DOHH2 (cell line): Measurements from ENCODE around the gene NCLN.

Experiments used
- H3F3A ChIP-seq: fragments of 200-600 bp; sonication (generic), shearing (Covaris generic); 2 replicates; pipeline ENCODE4 v1.6.0; 2016; ENCODE audit warnings: antibody characterized with exemption, mild to moderate bottlenecking; ENCODE audit not compliant: control insufficient read depth, insufficient read depth
- H3K27ac ChIP-seq: fragments of 200-600 bp; sonication (generic); 2 replicates; pipeline ENCODE4 v1.5.1; 2014; ENCODE audit warnings: low read depth, mild to moderate bottlenecking, low read length, moderate library complexity
- H3K27me3 ChIP-seq: fragments of 200-600 bp; sonication (generic); 2 replicates; pipeline ENCODE4 v1.6.1; 2014; ENCODE audit warnings: mild to moderate bottlenecking, low read length, mixed read lengths; ENCODE audit not compliant: control insufficient read depth
- H3K36me3 ChIP-seq: fragments of 200-600 bp; sonication (generic); 2 replicates; pipeline ENCODE4 v1.6.1; 2014; ENCODE audit warnings: mild to moderate bottlenecking, low read length, moderate library complexity, mixed read lengths; ENCODE audit not compliant: control insufficient read depth
- H3K4me1 ChIP-seq: fragments of 200-600 bp; sonication (generic); 2 replicates; pipeline ENCODE4 v1.6.1; 2014; ENCODE audit warnings: mild to moderate bottlenecking, low read length, mixed read lengths; ENCODE audit not compliant: control insufficient read depth
- H3K4me2 ChIP-seq: fragments of 200-600 bp; sonication (generic); 2 replicates; pipeline ENCODE4 v1.6.0; 2014; ENCODE audit warnings: mild to moderate bottlenecking, low read length, moderate library complexity
- H3K4me3 ChIP-seq: fragments of 200-600 bp; sonication (generic); 2 replicates; pipeline ENCODE4 v1.5.1; 2014; ENCODE audit warnings: mild to moderate bottlenecking, low read length, mixed read lengths
- H3K79me2 ChIP-seq: fragments of 200-600 bp; sonication (generic); 2 replicates; pipeline ENCODE4 v1.6.1; 2014; ENCODE audit warnings: mild to moderate bottlenecking, low read length, mixed read lengths; ENCODE audit not compliant: control insufficient read depth
- H3K9me2 ChIP-seq: fragments of 200-600 bp; sonication (generic); replicated peaks from 2 replicates; pipeline ENCODE4 v1.6.1; 2014; ENCODE audit warnings: mild to moderate bottlenecking, low read length, mixed read lengths; ENCODE audit not compliant: control insufficient read depth
- H3K9me3 ChIP-seq: fragments of 200-600 bp; sonication (generic); 2 replicates; pipeline ENCODE4 v1.6.1; 2014; ENCODE audit warnings: antibody characterized with exemption, low read length, mixed read lengths; ENCODE audit not compliant: control insufficient read depth, insufficient read depth
- H4K20me1 ChIP-seq: fragments of 200-600 bp; sonication (generic); 2 replicates; pipeline ENCODE4 v1.6.0; 2014; ENCODE audit warnings: low read depth, mild to moderate bottlenecking, antibody characterized with exemption, low read length, moderate library complexity; ENCODE audit not compliant: control insufficient read depth, insufficient read depth
- EZH2phosphoT487 ChIP-seq: fragments of 200-600 bp; sonication (generic); IDR thresholded peaks from 2 replicates; pipeline ENCODE4 v1.6.1; 2017; ENCODE audit warnings: borderline replicate concordance, mild to moderate bottlenecking, antibody characterized with exemption, low read length, moderate library complexity, mixed read lengths
- TF ChIP-seq, protein P1 (sequence below): fragments of 200-600 bp; sonication (generic); IDR thresholded peaks from one replicate; pipeline ENCODE4 v1.5.1; 2014; ENCODE audit warnings: antibody characterized with exemption, mild to moderate bottlenecking, low read depth, low read length; ENCODE audit not compliant: poor library complexity, severe bottlenecking

NCLN gene

DNA sequence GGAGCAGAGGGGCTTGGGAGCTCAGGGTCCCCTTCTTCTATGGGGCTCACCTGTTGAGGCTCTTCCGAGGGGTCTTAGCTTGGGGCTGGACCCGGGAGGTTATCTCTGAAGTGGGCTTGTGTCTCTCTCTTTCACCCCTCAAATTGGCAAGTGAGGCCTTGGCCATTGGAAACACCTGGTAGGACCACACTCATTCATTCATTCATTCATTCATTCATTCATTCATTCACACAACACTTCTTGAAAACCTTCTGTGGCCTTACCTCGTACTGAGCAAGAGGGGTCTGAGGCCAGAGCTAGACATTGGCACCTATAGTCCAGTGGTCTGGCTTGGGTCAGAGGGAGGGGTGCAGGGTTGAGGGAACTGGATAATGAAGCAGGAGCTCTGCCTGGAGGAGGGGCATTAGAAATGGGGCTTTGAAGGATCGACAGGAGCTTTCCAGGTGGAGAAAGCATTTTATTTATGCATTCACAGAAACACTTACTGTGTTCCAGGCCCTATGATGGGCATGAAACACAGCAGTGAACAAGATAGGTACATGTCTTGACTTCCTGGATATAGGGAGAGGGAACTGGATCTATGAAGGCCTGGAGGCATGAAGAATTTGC is 44.3 kb downstream of the NCLN start:
- H3K79me2 ChIP-seq: no peaks in the 10 kb centered on the region
- no peaks in the 10 kb centered on the region for H3K36me3 ChIP-seq
- H3F3A ChIP-seq: no peaks in the 10 kb centered on the region
- H3K4me3 ChIP-seq: no peak overlapping the region
- TF ChIP-seq, protein P1, sequence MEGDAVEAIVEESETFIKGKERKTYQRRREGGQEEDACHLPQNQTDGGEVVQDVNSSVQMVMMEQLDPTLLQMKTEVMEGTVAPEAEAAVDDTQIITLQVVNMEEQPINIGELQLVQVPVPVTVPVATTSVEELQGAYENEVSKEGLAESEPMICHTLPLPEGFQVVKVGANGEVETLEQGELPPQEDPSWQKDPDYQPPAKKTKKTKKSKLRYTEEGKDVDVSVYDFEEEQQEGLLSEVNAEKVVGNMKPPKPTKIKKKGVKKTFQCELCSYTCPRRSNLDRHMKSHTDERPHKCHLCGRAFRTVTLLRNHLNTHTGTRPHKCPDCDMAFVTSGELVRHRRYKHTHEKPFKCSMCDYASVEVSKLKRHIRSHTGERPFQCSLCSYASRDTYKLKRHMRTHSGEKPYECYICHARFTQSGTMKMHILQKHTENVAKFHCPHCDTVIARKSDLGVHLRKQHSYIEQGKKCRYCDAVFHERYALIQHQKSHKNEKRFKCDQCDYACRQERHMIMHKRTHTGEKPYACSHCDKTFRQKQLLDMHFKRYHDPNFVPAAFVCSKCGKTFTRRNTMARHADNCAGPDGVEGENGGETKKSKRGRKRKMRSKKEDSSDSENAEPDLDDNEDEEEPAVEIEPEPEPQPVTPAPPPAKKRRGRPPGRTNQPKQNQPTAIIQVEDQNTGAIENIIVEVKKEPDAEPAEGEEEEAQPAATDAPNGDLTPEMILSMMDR: no peak
- no peak for TF ChIP-seq EZH2phosphoT487
- no peak overlapping the region for H3K4me2 ChIP-seq
- H3K4me1 ChIP-seq: peaks cover 10% of the 10 kb centered on the region
- H3K9me2 ChIP-seq: no peaks in the 10 kb centered on the region
- no peaks in the 10 kb centered on the region for H3K9me3 ChIP-seq
- no peak overlapping the region for H3K27ac ChIP-seq
- H4K20me1 ChIP-seq: peaks cover 4% of the 10 kb centered on the region
- H3K27me3 ChIP-seq: peaks cover 27% of the 10 kb centered on the region

DNA sequence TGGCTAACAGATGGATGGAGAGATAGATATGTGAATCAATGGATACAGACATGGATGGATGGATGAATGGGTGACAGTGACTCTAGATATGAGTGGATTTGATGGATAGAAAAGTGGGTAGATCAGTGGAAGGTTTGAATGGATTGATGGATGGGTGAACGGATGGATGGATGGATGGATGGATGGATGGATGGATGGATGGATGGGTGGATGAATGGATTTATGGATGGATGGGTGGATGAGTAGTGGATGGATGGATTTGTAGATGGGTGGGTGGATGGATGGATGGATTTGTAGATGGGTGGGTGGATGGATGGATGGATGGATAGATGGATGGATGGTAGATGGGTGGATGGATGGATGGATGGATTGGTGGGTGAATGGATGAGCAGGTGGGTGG is 45.6 kb downstream of the NCLN start:
- no peak overlapping the region for H3K4me3 ChIP-seq
- H3K27ac ChIP-seq: no peak overlapping the region
- no peaks in the 10 kb centered on the region for H3K36me3 ChIP-seq
- H3K4me1 ChIP-seq: peaks cover 10% of the 10 kb centered on the region
- no peaks in the 10 kb centered on the region for H3F3A ChIP-seq
- H3K4me2 ChIP-seq: no peak overlapping the region
- peaks cover 4% of the 10 kb centered on the region for H4K20me1 ChIP-seq
- no peak for TF ChIP-seq EZH2phosphoT487
- TF ChIP-seq, protein P1: no peak
- H3K9me3 ChIP-seq: no peaks in the 10 kb centered on the region
- H3K79me2 ChIP-seq: no peaks in the 10 kb centered on the region
- peaks cover 23% of the 10 kb centered on the region for H3K27me3 ChIP-seq
- no peaks in the 10 kb centered on the region for H3K9me2 ChIP-seq

DNA sequence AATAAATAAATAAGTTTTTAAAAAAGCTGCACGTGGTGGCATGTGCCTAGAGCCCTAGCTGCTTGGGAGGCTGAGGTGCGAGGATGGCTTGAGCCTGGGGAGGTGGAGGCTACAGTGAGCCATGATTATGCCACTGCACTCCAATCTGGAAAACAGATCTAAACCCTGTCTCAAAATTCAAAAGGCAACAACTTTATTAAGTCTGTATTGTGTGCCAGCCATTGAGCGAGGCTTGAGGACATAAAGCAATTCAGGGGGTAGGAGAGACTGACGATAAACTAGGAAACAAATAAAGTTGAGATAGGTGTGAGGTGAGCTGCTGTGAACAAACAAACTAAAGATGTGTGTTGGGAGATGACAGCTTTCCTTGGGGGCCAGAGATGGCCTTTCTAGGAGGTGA is 47.4 kb downstream of the NCLN start:
- no peak for TF ChIP-seq EZH2phosphoT487
- TF ChIP-seq, protein P1: no peak
- Histone ChIP-seq H3K4me2 (no peak overlapping the region), H3K4me3 (no peak overlapping the region), H3F3A (no peaks in the 10 kb centered on the region), H3K9me3 (no peaks in the 10 kb centered on the region), H3K4me1 (peaks cover 8% of the 10 kb centered on the region), H3K27me3 (peaks cover 16% of the 10 kb centered on the region), H3K36me3 (no peaks in the 10 kb centered on the region), H4K20me1 (peaks cover 4% of the 10 kb centered on the region), H3K79me2 (no peaks in the 10 kb centered on the region), H3K27ac (no peak overlapping the region), H3K9me2 (no peaks in the 10 kb centered on the region)
